ENCODE measurements around the gene AKT3. TPM values are rescaled to one million over a fixed set of nuclear protein-coding genes. Genes with fewer than 3 reads are reported as not detected.

Gene AKT3
- total RNA-seq, 1 donor from 2014 or later = 55.8 TPM

GRCh38 chr1:243513726-243514491, 336.1 kb downstream of the AKT3 start:
- DNase-seq (ENCODE audit: low spot score) = no peak

DNA sequence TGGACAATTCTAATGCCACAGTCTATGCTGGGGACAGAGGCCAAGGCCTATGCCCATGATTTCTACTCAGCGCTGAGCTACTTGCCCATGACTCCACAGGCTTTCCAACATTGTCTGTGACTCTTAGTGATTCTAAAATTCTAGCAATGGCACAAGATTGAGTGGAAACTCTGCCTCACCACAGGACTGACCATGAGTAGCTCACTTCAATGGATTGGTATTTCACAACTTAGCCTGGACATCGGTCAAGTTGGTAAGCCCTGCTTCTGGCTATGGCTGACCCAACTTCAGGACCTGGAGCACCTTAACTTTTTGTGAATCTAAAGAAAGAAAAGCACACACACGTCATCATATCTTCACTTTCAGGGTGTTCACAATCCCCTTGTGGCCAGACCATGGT, 339.1 kb downstream of the AKT3 start:
- no peak for DNase-seq (ENCODE audit: low spot score)

DNA sequence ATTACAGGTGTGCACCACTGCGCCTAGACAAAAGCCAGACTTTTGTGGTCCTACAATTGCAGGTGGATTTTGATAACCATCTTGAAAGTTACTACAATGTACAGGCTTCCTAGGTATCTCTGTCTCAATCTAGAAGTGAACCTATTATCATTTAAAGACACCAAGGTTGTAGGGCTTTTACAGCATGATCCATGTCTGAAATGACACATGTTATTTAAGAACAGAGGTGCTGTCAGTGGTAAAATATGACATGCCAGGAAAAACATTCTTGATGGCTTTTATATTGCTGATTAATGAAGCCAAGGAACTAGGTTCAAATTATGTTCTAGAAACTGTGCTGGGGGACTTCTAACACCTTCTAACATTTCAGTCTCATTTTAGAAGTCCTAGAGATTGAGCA, 341.1 kb downstream of the AKT3 start:
- DNase-seq (ENCODE audit: low spot score) = no peak

DNA sequence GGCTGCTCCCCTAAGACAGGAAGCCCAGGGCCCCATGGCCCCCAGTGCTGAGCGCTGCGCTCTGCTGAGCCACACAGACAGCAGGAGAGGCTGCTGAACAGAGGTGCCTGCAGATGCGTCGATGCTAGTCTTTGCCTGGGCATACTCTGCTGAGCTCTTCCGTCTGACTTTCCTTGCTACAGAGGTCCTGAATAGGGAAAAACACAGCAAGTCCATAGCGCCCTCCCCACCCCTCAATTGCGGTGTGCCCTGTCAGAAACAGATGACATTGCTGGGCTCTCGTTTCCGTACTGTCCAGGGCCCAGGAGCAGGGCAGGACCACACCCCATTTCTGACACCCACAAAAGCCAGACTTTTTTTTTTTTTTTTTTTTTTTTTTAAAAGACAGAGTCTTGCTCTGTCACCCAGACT, 341.7 kb downstream of the AKT3 start:
- DNase-seq (ENCODE audit: low spot score) = no peak

- DNase-seq (ENCODE audit: low spot score) = no peak
These were observed 342.3 kb downstream of the AKT3 start for GRCh38 chr1:243507672-243508302.

GRCh38 chr1:243507001-243507671, 342.9 kb downstream of the AKT3 start:
- DNase-seq (ENCODE audit: low spot score) = no peak

DNA sequence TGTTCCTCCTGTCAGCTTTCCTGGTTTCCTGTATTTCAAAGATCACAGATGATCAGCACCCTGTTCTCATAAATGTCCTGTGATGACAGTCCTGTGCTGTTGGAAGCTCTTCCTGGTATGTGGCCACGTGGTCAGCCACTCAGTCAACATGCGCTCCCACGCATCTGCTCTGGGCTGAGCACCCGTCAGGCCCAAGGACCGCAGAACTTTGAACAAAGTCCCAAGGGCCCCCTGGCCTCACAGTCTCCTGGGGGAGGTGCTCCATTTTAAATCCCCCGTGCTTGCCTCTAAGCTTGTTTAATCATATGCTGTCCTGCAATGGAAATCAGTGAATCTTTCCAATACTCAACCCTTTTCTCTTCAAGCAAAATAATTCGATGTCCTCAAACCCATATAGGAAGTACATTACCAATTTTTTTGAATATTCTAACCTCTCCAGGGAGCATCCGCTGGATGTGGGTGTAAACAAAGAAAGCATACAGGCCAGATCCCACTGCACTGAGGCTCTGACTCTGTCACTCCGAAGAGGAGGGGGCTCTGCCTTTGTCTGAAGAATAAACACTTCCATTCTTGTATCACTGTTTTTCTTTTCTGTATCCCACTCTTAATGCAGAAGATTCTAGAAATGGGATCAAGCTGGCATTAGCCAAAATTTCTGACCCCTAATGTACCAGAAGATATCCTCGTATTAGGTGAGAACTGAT, 343.9 kb downstream of the AKT3 start:
- no peak for DNase-seq (ENCODE audit: low spot score)

- DNase-seq (ENCODE audit: low spot score) = no peak
These were observed 346.9 kb downstream of the AKT3 start for GRCh38 chr1:243503155-243503554.

DNA sequence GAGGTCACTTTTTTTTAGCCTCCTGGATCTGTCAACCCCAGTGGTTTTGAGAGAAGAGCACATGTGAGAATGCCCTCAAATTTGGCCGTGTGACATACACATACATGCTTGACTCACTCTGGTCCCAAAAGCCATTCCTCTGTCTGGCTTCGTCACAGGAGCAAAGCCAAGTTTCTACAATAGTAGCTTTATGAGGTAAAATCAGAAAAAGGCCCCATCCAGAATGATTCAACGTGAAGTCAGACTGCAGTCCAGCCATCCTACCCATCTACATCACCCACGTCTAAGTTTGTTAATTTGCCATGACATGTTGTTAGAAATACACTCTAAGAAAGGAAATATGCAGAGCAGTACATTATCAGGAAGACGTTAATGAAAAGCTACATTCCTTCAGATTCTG, 349.0 kb downstream of the AKT3 start:
- no peak for DNase-seq (ENCODE audit: low spot score)

DNA sequence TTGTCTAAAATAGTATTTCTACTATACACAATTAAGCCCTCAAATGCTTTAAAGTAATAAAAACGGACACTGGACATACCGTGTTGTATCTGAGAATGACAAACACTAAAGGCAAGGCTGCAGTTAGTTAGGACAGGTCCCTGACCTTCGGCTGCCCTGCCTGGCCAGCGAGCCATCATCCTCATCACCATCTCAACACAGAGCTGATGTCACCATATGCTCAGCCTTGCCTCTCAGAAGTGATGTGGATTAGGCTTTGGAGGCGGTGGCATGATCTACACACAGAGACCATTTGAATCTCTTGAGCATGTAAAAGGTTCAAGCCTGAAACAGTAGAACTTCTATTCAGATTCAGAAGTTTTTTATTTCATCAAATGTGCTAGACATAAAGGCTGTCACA, 349.5 kb downstream of the AKT3 start:
- DNase-seq (ENCODE audit: low spot score) = no peak

GRCh38 chr1:243499711-243500110, 350.3 kb downstream of the AKT3 start:
- DNase-seq (ENCODE audit: low spot score) = no peak

DNA sequence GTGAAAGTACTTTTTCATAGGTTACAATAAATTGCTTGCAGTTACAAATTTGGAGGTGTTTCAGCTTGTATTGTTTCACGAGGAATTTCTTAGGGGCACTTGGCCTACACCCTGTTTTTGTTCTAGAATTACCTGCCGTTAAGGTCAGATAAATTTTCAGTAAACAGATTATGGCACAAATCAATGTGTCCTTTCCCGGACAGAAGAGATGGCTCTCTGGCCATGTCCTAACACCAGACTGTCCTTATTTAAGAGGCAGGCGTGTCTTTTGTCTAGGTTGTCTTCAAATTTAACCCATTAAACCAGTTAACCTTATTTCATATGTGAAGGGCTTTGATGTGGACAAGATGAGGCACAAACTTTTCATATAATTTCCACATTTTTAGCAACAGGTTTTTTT, 350.8 kb downstream of the AKT3 start:
- no peak for DNase-seq (ENCODE audit: low spot score)

- DNase-seq (ENCODE audit: low spot score) = no peak
These were observed 351.9 kb downstream of the AKT3 start for GRCh38 chr1:243497939-243498681.

GRCh38 chr1:243496806-243497205, 353.2 kb downstream of the AKT3 start:
- DNase-seq (ENCODE audit: low spot score) = no peak

DNA sequence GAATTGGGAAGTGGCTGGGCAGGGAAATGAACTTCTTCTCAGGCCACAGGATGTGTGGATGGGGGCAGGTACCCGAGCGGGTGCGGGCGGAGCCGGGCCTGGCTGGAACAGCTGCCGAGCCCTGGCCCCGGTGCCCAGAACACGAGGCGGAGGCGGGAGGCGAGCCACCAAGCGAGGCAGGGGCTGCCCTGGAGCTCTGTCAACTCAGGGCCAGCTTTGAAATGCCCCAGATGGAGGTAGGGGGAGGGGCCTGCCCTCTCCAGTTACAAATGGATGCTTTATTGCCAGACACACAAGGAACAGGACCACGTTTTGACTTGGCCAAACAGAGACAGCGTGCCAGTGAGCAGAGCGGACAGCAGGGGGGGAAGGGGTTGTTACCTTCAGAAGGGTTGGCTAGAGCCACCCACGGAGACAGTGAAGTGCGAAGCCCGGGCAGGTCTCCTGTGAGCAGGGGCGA, 353.8 kb downstream of the AKT3 start:
- DNase-seq (ENCODE audit: low spot score) = no peak

GRCh38 chr1:243495442-243496186, 354.4 kb downstream of the AKT3 start:
- no peak for DNase-seq (ENCODE audit: low spot score)

DNA sequence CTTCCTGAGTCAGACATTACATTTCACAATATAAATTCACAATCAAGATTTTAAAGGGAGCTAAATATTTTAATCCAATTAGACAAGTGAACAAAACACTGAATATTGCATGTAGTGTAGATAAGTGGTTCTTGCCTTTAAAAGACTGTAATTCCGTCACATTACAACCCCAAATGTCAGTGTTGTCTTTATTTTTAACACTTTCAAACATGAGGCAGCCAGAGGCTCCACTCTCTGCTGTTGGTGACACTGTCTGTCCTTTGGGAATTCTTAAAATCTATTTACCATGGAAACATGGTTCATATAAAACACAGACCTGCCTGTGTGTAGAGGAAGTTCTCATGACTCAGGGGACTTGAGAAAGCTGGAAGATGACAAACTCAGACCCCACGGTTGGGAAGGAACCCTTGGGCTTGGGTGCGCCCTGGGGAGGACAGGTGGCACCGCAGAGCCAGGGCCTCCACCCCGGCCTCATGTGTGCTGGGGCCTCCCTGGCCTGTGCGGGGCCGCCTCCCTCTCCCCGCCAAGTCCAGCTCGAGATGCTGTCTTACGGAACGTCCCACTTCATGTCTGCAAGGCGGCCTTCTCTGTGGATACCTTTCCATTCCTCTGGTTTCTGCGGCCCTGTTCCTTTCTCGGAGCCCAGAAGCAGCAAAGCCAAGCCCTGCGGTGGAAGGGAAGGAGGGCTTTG, 355.2 kb downstream of the AKT3 start:
- DNase-seq (ENCODE audit: low spot score) = no peak

- DNase-seq (ENCODE audit: low spot score) = no peak
These were observed 356.6 kb downstream of the AKT3 start for GRCh38 chr1:243493156-243494129.

All from mesenteric fat pad (tissue), 1 donor.